ENCODE measurements around the gene SLC9B1. TPM values are rescaled to one million over a fixed set of nuclear protein-coding genes. Genes with fewer than 3 reads are reported as not detected.
"Not testable (repeated sequence)": the region's sequence is repeated elsewhere in the genome, so short reads cannot be mapped to it uniquely, and the experiment has no call there.

The SLC9B1 gene
- polyA plus RNA-seq, 1 donor: 2.5 TPM

DNA sequence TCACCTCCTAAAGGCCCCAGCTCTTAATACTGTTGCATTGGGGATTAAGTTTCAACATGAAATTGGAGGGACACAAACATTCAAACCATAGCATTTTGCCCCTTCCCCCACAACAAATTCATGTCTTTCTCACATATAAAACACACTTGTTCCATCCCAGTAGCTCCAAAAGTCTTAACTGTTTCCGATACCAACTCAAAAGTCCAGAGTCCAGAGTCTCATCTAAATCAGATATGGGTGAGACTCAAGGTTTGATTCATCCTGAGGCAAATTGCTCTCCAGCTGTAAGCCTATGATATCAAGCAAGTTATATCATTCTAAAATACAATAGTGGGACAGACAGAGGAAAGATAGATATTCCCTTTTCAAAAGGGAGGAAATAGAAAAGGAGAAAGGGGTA, 8.7 kb downstream of the SLC9B1 start:
- DNase-seq: no peak

DNA sequence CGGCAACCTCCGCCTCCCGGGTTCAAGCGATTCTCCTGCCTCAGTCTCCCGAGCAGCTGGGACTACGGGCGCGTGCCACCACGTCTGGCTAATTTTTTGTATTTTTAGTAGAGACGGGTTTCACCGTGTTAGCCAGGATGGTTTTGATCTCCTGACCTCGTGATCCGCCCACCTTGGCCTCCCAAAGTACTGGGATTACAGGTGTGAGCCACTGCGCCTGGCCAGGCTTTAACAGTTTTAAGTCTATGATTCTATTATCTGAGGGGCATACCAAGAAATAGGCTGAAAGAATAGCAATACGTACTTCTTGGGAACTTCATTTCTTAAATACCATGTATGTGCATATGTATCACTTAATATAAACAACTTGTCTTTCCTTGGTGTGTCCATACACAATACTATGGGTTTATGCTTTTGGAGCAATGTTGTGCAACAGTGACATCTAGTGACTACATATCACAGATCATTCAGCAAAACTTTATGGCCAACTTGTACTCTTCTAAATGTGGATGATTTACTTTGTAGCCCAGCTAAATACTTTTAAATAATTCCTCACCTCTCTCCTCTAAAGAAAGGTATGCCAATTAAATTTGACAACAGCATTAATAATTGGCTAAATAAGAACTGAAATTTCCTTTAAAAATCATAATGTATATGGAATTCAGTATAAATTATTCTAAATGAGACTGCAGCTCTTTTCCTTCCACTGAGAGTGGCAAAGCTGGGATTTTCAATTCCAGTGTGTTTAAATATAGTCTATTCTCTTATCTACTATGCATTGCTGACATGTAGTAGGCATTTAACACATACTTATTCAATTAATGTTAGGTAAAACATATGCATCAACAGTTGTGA, 10.4 kb downstream of the SLC9B1 start:
- DNase-seq: peak; percentile 53

DNA sequence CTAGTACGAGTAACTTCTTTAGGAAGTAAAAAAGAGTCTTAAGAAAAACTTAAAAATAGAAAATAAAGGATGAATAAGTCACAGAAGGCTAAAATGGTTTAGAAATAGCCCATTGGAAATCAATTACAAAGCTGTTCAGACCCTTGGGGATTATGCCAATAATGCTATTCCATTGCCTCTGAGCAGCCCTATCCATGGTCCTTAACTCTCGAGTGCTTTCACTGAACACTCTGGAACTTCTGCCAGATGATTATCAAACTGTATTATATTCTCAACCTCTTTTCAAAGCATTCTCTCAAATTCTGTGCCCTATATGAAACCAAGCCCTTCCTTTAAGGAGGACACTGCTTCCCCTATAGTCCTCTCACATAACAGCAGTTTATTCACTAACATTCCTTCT, 17.0 kb downstream of the SLC9B1 start:
- DNase-seq: no peak

DNA sequence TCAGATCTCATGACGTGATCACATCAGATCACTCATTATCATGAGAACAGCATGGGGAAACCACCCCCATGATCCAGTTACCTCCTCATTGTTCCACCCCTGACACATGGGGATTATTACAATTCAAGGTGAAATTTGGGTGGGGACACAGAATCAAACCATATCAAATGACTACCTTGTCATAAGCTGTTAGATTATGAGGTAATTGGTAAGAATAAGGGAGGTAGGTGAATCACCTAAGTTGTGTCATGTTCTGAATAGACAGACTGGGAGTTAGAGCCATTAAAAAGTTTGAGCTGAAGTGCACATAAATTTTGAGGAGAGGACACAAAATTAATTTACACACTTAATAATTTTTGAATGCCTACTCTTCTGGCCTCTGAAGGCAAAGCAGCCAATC, 24.7 kb downstream of the SLC9B1 start:
- DNase-seq: no peak

DNA sequence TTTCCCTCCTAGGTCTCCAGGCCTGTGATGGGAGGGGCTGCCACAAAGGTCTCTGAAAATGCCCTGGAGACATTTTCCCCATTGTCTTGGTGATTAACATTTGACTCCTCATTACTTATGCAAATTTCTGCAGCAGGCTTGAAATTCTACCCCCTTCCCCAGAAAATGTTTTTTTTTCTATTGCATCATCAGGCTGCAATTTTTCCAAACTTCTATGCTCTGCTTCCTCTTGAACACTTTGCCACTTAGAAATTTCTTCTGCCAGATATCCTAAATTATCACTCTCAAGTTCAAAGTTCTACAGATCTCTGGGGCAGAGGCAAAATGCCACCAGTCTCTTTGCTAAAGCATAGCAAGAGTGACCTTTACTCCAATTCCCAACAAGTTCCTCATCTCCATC, 25.5 kb downstream of the SLC9B1 start:
- DNase-seq: not testable (repeated sequence)

DNA sequence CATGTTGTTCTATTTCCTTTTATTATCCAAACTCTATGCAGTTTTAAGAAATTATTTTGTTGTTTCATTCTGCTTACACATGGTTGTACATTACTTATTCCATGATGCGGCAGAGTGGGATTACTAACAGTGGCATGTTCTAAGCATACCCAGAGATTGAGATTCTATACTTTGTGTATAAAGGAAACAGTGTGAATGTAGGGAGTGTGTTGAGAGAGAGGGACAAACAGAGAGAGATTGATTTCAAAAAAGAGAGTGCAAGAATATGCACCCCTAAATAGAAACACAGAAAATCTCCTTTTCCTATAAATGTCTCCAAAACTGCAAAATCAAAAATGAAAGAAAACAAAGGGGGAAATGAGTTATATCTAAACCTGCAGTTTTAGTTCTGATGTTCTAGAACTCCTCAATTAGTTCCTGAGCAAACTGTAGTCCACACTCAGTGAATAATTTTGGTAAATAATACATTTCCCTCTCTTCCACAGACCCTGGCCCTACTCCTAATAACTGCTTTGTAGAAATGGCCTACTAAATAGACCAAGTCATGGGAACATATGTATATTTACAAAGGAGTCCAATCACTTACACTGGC, 31.0 kb downstream of the SLC9B1 start:
- DNase-seq: no peak

DNA sequence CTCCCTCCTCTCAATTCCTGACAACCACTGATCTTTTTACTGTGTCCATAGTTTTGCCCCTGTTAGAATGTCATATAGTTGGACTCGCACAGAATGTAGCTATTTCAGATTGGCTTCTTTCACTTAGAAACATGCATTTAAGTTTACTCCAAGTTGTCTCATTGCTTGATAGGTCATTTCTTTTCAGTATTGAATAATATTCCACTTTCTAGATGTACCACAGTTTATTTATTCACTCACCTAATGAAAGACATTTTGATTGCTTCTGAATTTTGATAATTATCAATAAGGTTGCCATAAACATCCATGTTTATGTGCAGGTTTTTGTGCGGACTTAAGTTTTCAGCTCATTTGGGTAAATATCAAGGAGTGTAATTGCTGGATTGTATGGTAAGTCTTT, 38.5 kb downstream of the SLC9B1 start:
- DNase-seq: no peak

DNA sequence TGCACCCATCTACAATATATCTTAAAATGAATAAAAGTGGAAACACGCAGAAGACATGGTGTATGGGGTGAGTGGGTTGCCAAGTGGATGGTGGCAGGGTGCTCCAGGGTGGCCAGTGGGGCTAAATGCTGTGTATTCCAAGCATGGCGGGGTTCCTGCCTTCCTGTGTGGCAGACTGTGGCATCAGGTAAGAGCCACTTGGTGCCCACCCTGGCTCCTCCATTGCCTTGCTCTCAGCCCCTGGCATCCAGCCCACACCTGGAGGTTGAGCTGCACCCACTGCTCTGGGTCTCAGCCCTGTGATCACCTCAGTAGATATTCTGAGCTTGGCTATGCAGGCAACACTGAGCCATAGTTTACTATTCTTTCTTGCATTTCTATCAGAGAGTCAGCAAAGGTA, 57.7 kb downstream of the SLC9B1 start:
- not testable (repeated sequence) for DNase-seq

DNA sequence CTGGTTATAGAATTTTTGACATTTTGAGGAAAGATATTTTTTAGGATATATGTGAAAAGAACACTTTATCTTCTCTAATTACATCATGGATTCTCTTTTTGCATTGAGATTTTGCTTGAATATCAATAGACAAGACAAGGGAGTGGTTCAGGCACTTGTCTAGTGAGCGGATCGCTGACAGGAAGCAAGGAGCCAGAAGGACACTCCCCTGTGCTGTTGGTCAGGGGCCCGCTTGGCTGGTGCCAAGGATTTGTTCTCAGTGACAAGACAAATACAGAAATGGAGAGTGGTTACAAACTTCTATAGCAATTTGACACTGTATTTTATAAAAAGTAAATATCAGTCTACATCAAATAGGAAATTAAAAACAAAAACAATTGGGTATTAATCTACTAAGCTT, 60.0 kb downstream of the SLC9B1 start:
- DNase-seq: no peak

DNA sequence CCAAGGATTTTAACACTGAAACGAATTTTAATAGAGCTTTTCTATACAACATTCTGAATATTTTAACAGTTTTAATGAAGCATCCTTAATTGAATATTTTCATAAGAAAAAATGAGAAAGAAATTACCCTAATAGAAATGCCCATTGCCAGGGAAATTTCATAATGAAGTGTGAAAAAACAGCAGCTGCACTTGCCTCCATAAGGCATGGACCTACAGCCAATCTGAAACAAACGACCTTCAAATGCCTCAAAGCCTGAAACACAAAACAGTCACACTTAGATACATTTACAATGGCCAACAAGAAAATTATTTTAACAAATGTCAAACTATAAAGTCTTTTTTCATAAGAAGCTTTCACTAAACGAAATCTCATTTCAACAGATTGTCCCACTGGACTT, 74.4 kb downstream of the SLC9B1 start:
- DNase-seq: peak; percentile 6

DNA sequence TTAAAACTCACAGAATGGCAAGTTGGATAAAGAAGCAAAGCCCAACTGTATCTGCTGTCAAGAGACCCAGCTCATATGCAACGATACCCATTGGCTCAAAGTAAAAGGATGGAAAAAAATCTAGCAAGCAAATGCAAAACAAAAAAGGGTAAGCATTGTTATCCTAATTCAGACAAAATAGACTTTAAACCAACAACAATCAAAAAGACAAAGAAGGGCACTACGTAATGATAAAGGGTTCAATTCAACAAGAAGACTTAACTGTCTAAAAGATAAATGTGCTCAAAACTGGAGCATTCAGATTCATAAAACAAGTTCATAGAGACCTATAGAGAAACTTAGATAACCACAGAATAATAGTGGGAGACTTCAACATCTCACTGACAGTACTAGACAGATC, 81.4 kb downstream of the SLC9B1 start:
- DNase-seq: not testable (repeated sequence)

DNA sequence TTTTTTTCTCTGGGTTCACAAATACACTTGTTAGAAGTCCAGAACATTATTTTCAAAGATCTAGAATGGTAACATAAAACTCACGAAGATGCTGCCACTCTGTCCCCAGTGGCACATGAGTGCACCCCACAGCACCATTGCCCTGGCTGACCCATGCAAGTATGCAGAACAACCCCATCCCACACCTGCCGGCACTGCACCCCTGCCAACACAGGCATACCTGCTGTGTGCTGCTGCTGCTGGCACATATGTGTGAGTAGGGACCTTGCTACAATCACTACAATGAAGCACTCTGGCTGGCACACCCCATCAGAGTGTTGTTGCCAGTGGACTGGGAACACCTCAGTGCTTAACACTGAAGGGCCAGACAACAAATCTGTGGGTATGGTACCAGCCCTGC, 83.8 kb downstream of the SLC9B1 start:
- DNase-seq: no peak

DNA sequence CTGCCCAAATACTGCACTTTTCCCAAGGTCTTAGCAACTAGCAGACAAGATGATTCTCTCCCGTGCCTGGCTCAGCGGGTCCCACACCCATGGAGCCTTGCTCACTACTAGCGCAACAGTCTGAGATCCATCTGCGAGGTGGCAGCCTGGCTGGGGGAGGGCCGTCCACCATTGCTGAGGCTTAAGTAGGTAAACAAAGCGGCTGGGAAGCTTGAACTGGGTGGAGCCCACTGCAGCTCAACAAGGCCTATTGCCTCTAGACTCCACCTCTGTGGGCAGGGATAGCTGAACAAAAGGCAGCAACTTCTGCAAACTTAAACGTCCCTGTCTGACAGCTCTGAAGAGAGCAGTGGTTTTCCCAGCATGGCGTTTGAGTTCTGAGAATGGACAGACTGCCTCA, 99.8 kb downstream of the SLC9B1 start:
- DNase-seq: not testable (repeated sequence)

DNA sequence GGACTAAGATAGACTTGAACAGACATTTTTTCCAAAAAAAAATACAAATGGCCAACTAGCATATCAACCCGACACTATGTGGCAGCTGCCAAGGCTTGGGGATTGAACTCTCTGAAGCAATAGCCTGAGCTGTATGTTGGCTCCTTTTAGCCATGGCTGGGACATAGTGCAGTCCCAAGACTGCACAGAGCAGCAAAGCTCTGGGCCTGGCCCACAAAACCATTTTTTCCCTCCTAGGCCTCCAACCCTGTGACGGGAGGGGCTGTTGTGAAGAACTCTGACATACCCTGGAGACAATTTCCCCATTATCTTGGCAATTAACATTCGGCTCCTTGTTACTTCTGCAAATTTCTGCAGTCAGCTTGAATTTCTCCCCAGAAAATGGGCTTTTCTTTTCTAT, 100.6 kb downstream of the SLC9B1 start:
- peak; percentile 0 for DNase-seq

DNA sequence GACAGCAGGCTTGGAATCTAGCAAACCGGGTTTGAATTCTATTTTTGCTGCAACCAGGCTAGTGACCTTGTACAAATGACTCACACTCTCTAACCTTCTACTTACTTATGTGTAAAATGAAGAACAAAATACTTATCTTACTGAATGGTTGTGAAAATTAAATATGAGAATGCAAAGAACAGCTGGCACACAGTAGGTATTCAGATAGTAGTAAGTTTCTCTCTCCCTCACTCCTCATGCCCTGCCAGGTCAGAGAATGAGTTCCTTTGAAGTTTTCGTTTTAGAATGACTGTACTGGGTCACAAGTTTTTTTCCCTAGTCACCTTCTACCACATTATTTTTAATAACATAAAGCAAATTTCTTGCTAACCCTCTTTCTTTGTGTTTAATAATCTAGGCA, 117.7 kb downstream of the SLC9B1 start:
- DNase-seq: no peak

DNA sequence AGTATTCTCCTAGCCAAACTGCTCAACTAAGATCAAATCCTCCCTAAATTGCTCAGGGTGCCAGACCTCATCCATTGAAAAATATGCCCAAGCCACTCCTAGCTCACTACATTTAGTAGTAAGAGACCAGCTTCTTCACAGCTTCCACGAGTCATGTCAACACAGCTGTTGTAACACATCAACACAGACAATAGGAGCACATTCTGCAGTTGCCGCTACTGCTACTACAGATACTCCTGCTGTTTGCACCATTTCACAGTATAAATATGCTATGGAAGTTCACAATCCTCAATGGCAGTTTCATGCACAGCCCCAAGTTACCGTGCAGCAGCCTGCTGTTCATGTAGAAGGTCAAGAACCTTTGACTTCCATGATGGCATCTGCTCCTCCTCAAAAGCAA, 121.9 kb downstream of the SLC9B1 start:
- not testable (repeated sequence) for DNase-seq

DNA sequence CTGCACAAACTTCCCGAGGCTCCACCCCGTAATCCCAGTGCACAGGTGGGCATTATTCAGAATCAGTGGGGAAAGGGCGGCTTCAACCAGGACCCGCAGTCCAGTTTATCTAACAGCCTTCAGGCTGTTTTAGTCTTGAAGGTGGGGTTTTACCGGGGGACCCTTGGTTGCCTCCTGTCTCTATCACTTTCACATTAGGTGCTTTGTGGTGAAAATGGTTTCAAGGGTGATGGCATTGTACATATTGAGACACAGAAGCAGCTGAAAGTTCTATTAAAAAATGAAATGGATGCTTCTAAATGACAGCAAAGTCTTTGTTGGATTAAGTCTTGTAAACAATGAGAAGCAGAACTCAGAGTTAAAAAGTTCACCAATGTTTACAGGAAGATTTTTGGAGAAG, 123.0 kb downstream of the SLC9B1 start:
- not testable (repeated sequence) for DNase-seq

DNA sequence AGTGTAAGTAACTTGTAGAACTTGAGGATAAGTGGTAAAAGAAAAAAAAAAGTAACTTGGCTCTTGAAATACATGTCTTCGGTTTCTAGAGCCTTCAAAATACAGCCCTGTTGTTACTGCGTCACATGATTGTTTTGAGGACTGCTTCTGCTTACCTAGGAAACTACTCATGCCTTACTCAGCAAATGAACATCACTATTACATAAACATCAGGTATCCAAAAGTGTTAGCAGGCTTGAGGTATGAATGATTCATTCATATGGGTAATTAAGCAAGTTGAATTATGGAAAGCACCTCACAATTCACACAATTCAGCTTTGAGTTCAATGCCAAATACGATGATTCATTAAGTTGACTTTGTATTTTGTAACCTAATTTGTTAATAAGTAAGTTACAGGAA, 129.6 kb downstream of the SLC9B1 start:
- not testable (repeated sequence) for DNase-seq

DNA sequence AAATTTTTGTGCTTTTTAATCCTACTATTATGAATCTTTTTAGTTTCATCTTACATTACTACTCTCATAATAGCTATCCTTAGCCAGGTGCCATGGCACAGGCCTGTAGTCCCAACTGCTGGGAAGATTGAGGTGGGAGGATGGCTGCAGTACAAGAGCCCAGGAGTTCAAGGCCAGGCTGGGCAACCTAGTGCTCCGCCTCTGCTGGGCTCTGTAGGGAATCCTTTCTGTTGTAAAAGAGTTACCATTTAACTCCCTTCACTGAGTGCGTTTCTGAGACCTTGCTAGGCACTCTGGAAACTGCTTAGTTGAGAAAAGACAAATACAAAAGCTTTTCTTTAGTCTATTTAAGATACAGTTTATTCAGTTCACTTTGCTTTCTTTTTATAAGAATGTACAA, 130.9 kb downstream of the SLC9B1 start:
- not testable (repeated sequence) for DNase-seq

DNA sequence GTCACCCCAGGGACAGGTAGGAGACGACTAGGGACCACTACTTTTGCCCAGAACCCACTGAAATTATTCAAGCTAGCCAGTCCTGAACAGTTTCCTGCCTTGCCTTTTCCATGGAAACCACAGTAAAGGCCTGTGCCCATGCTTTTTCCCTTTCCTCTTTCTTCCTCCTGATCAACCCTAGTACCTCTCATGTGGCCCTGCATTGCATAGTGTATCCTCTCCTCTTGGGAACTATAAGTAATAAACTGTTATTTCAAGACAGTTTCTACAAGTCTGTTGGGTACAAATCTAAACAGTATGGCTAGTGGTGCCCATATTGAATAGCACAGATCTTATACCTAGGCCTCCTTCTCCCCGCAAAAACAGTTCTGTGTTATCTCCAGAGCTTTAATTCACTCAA, 136.2 kb downstream of the SLC9B1 start:
- no peak for DNase-seq

DNA sequence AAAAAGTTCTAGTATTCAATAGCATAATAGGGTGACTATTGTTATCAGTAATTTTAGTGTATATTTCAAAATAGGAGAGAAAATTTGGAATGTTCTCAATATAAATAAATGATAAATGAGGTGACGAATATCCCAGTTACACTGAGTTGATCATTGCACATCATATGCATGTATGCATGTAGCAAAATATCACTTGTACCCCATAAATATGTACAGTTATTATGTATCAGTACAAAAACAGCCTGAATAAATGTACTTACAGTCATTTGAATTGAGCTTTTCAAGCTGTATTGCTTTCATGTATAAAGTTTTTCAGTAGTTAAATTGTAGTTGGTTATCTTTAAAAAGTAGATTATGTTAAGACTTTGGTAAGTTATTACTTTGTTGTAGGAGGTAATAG, 138.2 kb downstream of the SLC9B1 start:
- DNase-seq: no peak

DNA sequence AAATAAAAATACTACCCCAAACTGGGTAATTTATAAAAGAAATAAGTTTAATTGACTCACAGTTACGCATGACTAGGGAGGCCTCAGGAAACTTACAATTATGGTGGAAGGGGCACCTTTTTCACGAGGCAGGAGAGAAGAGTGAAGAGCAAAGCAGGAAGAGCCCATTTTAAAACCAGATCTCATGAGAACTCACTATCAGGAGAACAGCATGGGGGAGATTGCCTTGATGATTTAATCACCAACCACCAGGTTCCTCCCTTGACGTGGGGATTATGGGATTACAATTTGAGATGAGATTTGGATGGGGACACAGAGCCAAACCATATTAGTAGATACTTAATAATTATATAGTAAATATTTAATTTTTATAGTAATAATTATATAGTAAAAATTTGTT, 140.6 kb downstream of the SLC9B1 start:
- DNase-seq: no peak

DNA sequence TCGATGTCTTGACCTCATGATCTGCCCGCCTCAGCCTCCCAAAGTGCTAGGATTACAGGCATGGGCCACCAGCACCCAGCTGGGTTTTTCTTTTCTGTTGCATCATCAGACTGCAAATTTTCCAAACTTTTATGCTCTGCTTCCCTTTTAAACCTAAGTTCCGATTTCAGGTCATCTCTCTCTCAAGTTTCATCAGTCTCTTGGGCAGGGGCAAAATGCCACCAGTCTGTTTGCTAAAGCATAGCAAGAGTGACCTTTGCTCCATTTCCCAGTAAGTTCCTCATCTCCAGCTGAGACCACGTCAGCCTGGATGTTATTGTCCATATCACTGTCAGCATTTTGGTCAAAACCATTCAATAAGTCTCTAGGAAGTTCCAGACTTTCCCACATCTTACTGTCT, 141.2 kb downstream of the SLC9B1 start:
- not testable (repeated sequence) for DNase-seq

DNA sequence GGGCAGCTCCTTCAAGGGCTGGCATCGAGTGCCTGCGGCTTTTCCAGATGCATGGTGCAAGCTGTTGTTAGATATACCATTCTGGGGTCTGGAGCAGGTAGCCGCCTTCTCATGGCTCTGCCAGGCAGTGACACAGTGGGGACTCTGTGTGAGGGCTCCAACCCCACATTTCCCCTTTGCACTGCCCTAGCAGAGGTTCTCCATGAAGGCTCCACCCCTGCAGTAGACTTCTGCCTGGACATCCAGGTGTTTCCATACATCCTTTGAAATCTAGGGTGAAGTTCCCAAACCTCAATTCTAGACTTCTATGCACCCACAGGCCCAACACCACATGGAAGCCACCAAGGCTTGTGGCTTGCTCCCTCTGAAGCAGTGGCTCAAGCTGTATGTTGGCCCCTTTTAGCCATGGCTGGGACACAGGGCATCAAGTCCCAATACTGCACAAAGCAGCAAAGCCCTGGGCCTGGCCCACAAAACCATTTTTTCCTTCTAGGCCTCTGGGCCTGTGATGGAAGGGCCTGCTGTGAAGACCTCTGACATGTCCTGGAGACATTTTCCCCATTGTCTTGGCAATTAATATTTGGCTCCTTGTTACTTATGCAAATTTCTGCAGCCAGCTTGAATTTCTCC, 141.9 kb downstream of the SLC9B1 start:
- not testable (repeated sequence) for DNase-seq
